IMR-90 (cell line): ENCODE data around the gene MYO10. TPM values are rescaled to one million over a fixed set of nuclear protein-coding genes. Genes with fewer than 3 reads are reported as not detected.

Experiments used
- ATAC-seq: fragments of 200-7000 bp; cut with Tn5 transposase; 2 replicates; pipeline ENCODE4 v1.9.1; 2020; ENCODE audit warnings: low read depth, mild to moderate bottlenecking, moderate library complexity
- BruUV-seq: library from RNA; stranded (reverse); fragments of 400-500 nt; replicated peaks from 2 replicates; lab custom pipeline; 2021; lab: Mats Ljungman, UMichigan
- CTCF ChIA-PET: fragments of 300-600 bp; formaldehyde crosslinking; extraction: SDS; loops from one replicate; lab custom pipeline; 2021; ENCODE audit warnings: antibody characterized with exemption; lab: Yijun Ruan, JAX
- POLR2A ChIA-PET: fragments of 300-600 bp; sonication (Branson Sonifier 250); formaldehyde crosslinking; loops from one replicate; lab custom pipeline; 2022; ENCODE audit warnings: antibody characterized with exemption; ENCODE audit not compliant: unreplicated experiment; lab: Charles Lee
- DNase-seq: peaks from one replicate; pipeline ENCODE4 v3.0.0; 2013
- H2AFZ ChIP-seq: replicated peaks from 2 replicates; pipeline ENCODE3; 2013; ENCODE audit warnings: low read length, mild to moderate bottlenecking; ENCODE audit not compliant: poor library complexity
- H2AK5ac ChIP-seq: 2 replicates; pipeline ENCODE4 v1.6.1; 2013; ENCODE audit warnings: low read depth, low read length, inconsistent platforms
- H2AK9ac ChIP-seq: replicated peaks from 2 replicates; pipeline ENCODE3; 2013; ENCODE audit warnings: mild to moderate bottlenecking, low read depth, low read length, moderate library complexity; ENCODE audit not compliant: poor library complexity
- H2BK120ac ChIP-seq: 2 replicates; pipeline ENCODE4 v1.6.1; 2013; ENCODE audit warnings: low read depth, low read length, inconsistent platforms
- H2BK15ac ChIP-seq: 3 replicates; pipeline ENCODE4 v1.6.1; 2013; ENCODE audit warnings: low read depth, low read length, inconsistent platforms
- H2BK20ac ChIP-seq: 2 replicates; pipeline ENCODE4 v1.6.1; 2013; ENCODE audit warnings: low read depth, mild to moderate bottlenecking, inconsistent platforms, low read length, moderate library complexity
- H2BK5ac ChIP-seq: 2 replicates; pipeline ENCODE4 v1.6.1; 2013; ENCODE audit warnings: mild to moderate bottlenecking, low read depth, low read length, inconsistent platforms; ENCODE audit not compliant: poor library complexity, severe bottlenecking
- H3K14ac ChIP-seq: replicated peaks from 2 replicates; pipeline ENCODE4 v1.6.1; 2013; ENCODE audit warnings: low read depth, low read length, inconsistent platforms
- H3K18ac ChIP-seq: 2 replicates; pipeline ENCODE4 v1.6.1; 2013; ENCODE audit warnings: low read depth, low read length, control low read depth
- H3K23ac ChIP-seq: 2 replicates; pipeline ENCODE4 v1.6.1; 2013; ENCODE audit warnings: low read depth, low read length, inconsistent platforms
- H3K27ac ChIP-seq: 2 replicates; pipeline ENCODE4 v1.5.1; 2013; ENCODE audit warnings: mild to moderate bottlenecking, control low read depth, low read length; ENCODE audit not compliant: insufficient read depth
- H3K27me3 ChIP-seq: 2 replicates; pipeline ENCODE4 v1.6.1; 2013; ENCODE audit warnings: low read length; ENCODE audit not compliant: control insufficient read depth, insufficient read depth
- H3K36me3 ChIP-seq: 2 replicates; pipeline ENCODE4 v1.6.1; 2013; ENCODE audit warnings: low read length, mixed read lengths; ENCODE audit not compliant: control insufficient read depth, insufficient read depth
- H3K4ac ChIP-seq: 2 replicates; pipeline ENCODE4 v1.6.1; 2013; ENCODE audit warnings: low read depth, low read length, inconsistent platforms
- H3K4me1 ChIP-seq: 2 replicates; pipeline ENCODE4 v1.6.1; 2013; ENCODE audit warnings: low read length, mixed read lengths; ENCODE audit not compliant: control insufficient read depth, insufficient read depth
- H3K4me2 ChIP-seq: 2 replicates; pipeline ENCODE4 v1.6.1; 2013; ENCODE audit warnings: low read depth, mild to moderate bottlenecking, control low read depth, low read length, moderate library complexity
- H3K4me3 ChIP-seq: 2 replicates; pipeline ENCODE4 v1.5.1; 2013; ENCODE audit warnings: low read depth, mild to moderate bottlenecking, control low read depth, low read length, moderate library complexity; ENCODE audit not compliant: insufficient read depth
- H3K56ac ChIP-seq: 2 replicates; pipeline ENCODE4 v1.6.1; 2013; ENCODE audit warnings: low read length, inconsistent platforms; ENCODE audit not compliant: insufficient read depth; ENCODE audit errors: extremely low read depth
- H3K79me1 ChIP-seq, 2 experiments: 2 replicates each; pipeline ENCODE4 v1.6.1; 2013; ENCODE audit warnings: low read length in 2 of 2, inconsistent platforms in 1 of 2, low read depth in 1 of 2
- H3K9ac ChIP-seq: 2 replicates; pipeline ENCODE4 v1.6.1; 2013; ENCODE audit warnings: low read depth, low read length, control low read depth
- H3K9me1 ChIP-seq: 2 replicates; pipeline ENCODE4 v1.6.1; 2013; ENCODE audit warnings: low read length, inconsistent platforms; ENCODE audit not compliant: insufficient read depth
- H3K9me3 ChIP-seq: 2 replicates; pipeline ENCODE4 v1.6.1; 2013; ENCODE audit warnings: low read length; ENCODE audit not compliant: control insufficient read depth, insufficient read depth
- H4K20me1 ChIP-seq: 2 replicates; pipeline ENCODE4 v1.6.1; 2013; ENCODE audit warnings: low read length, inconsistent platforms; ENCODE audit not compliant: insufficient read depth
- H4K5ac ChIP-seq: 2 replicates; pipeline ENCODE4 v1.6.1; 2013; ENCODE audit warnings: mild to moderate bottlenecking, low read depth, low read length, control low read depth
- H4K8ac ChIP-seq, 2 experiments: 2 replicates each; pipeline ENCODE4 v1.6.1; 2013; ENCODE audit warnings: low read depth in 2 of 2, low read length in 2 of 2, control low read depth in 1 of 2, inconsistent platforms in 1 of 2
- H4K91ac ChIP-seq: 2 replicates; pipeline ENCODE4 v1.6.1; 2013; ENCODE audit warnings: low read depth, low read length, inconsistent platforms; ENCODE audit not compliant: insufficient read depth
- CEBPB ChIP-seq: IDR thresholded peaks from 2 replicates; pipeline ENCODE4 v1.6.1; 2012; ENCODE audit warnings: low read depth, low read length, improper control_type of control experiment
- RFX5 ChIP-seq: IDR thresholded peaks from 2 replicates; pipeline ENCODE4 v1.8.0; 2012; ENCODE audit warnings: low read depth, mild to moderate bottlenecking, low read length, moderate library complexity
- WGBS, 2 experiments: methylation state at CpG; one replicate each; pipeline versions ENCODE4 v1.1.5 to v1.1.7; 2013; ENCODE audit warnings: missing lambda C conversion rate in 2 of 2; ENCODE audit not compliant: insufficient read length in 1 of 2; ENCODE audit errors: extremely low coverage in 2 of 2; 5-methylcytosine and 5-hydroxymethylcytosine counted together
- dilution Hi-C: fragments of 300-500 bp; cut with HindIII; formaldehyde crosslinking; loops from one replicate; pipeline ENCODE4 v1.14.3; 2018; ENCODE audit warnings: low sequenced_read_pairs; ENCODE audit not compliant: unreplicated experiment
- in situ Hi-C: fragments of 300-500 bp; cut with MboI; formaldehyde crosslinking; loops from 3 replicates; pipeline ENCODE4 v1.14.3; 2019; ENCODE audit warnings: low sequenced_read_pairs, inconsistent platforms, mixed read lengths
- intact Hi-C: fragments of 100-400 bp; cut with micrococcal nuclease; formaldehyde crosslinking; loops from 2 replicates; pipeline ENCODE4 v1.10.0; 2022
- polyA plus RNA-seq, 3 experiments: library from polyadenylated mRNA; depleted of rRNA; stranded (reverse); fragments of >200 nt; gene quantifications; 2 replicates each; pipeline ENCODE4 v1.2.3, GENCODE V29; 2012; ENCODE audit warnings: low replicate concordance in 1 of 3
- total RNA-seq: library from RNA; depleted of rRNA; stranded (reverse); fragments of >200 nt; gene quantifications from 2 replicates; pipeline ENCODE4 v1.2.3, GENCODE V29; 2012

MYO10 gene
- total and polyA plus RNA-seq, 2 of the 4 experiments (the other 2 are of a cell fraction), result 39.9 to 115 TPM

- Histone ChIP-seq H4K8ac (no peak overlapping the region), H3K27me3 (no peaks in the 10 kb centered on the region), H4K91ac (no peak overlapping the region; the same call in none of the 2 replicates), H2BK20ac (no peak overlapping the region), H2AK5ac (peak overlapping the region; percentile 85), H4K5ac (no peak overlapping the region), H3K79me1 (peaks cover 0 to 17% of the 10 kb centered on the region in 2 experiments; a peak in 3 of 4 replicates), H3K4me1 (0 out of 2 replicates have a peak, but pooled peaks cover 2% of the 10 kb centered on the region), H4K20me1 (peaks cover 30% of the 10 kb centered on the region), H2BK120ac (peak overlapping the region; percentile 96; the same call in 1 of the 2 replicates), H3K4me2 (no peak overlapping the region), H3K9me1 (peaks cover 11% of the 10 kb centered on the region), H2BK5ac (no peak overlapping the region), H3K4me3 (no peak overlapping the region), H3K9ac (no peak overlapping the region), H2AFZ (no peak overlapping the region), H3K36me3 (0 out of 2 replicates have a peak, but pooled peaks cover under 1% of the 10 kb centered on the region), H3K4ac (peak overlapping the region; percentile 43), H3K56ac (no peak overlapping the region), H3K18ac (no peak overlapping the region), H3K23ac (peak overlapping the region; percentile 94; the same call in 1 of the 2 replicates), H2BK15ac (peak overlapping the region; percentile 67; the same call in 2 of the 3 replicates), H3K27ac (no peak overlapping the region), H3K9me3 (no peaks in the 10 kb centered on the region), H2AK9ac (no peak overlapping the region), H3K14ac (peak overlapping the region; percentile 55)
- ATAC-seq (no peak), DNase-seq (no peak)
- dilution Hi-C loops (no loop called here), intact Hi-C loops (loop anchor here (5.0 kb wide), 1 partner anchor 175 kb away; no protein-coding TSS in a partner anchor), in situ Hi-C loops (no loop called here)
- CTCF ChIA-PET, result interaction anchor here (1.6 kb wide), 1 partner anchor 11 kb away, joined by 5 read pairs; no protein-coding TSS in a partner anchor
- no peak for TF ChIP-seq RFX5
- peak; percentile 79 for TF ChIP-seq CEBPB
- BruUV-seq, result no TSS peak
- WGBS, 2 experiments, result no CpG with 5 or more reads among the region's 7 CpGs
- POLR2A ChIA-PET, result no interaction called here
Observed at GRCh38 chr5:16937503-16938161, 1.5 kb upstream of the MYO10 start.
